IMR-90 (cell line): ENCODE data around the gene DENND1A. TPM values are rescaled to one million over a fixed set of nuclear protein-coding genes. Genes with fewer than 3 reads are reported as not detected.

ENCODE experiments used
- ATAC-seq: fragments of 200-7000 bp; cut with Tn5 transposase; 2 replicates; pipeline ENCODE4 v1.9.1; 2020; ENCODE audit warnings: low read depth, mild to moderate bottlenecking, moderate library complexity
- BruUV-seq: library from RNA; stranded (reverse); fragments of 400-500 nt; replicated peaks from 2 replicates; lab custom pipeline; 2021; lab: Mats Ljungman, UMichigan
- CTCF ChIA-PET: fragments of 300-600 bp; formaldehyde crosslinking; extraction: SDS; loops from one replicate; lab custom pipeline; 2021; ENCODE audit warnings: antibody characterized with exemption; lab: Yijun Ruan, JAX
- POLR2A ChIA-PET: fragments of 300-600 bp; sonication (Branson Sonifier 250); formaldehyde crosslinking; loops from one replicate; lab custom pipeline; 2022; ENCODE audit warnings: antibody characterized with exemption; ENCODE audit not compliant: unreplicated experiment; lab: Charles Lee
- DNase-seq: peaks from one replicate; pipeline ENCODE4 v3.0.0; 2013
- H2AFZ ChIP-seq: replicated peaks from 2 replicates; pipeline ENCODE3; 2013; ENCODE audit warnings: low read length, mild to moderate bottlenecking; ENCODE audit not compliant: poor library complexity
- H2AK5ac ChIP-seq: 2 replicates; pipeline ENCODE4 v1.6.1; 2013; ENCODE audit warnings: low read depth, low read length, inconsistent platforms
- H2AK9ac ChIP-seq: replicated peaks from 2 replicates; pipeline ENCODE3; 2013; ENCODE audit warnings: mild to moderate bottlenecking, low read depth, low read length, moderate library complexity; ENCODE audit not compliant: poor library complexity
- H2BK120ac ChIP-seq: 2 replicates; pipeline ENCODE4 v1.6.1; 2013; ENCODE audit warnings: low read depth, low read length, inconsistent platforms
- H2BK15ac ChIP-seq: 3 replicates; pipeline ENCODE4 v1.6.1; 2013; ENCODE audit warnings: low read depth, low read length, inconsistent platforms
- H2BK20ac ChIP-seq: 2 replicates; pipeline ENCODE4 v1.6.1; 2013; ENCODE audit warnings: low read depth, mild to moderate bottlenecking, inconsistent platforms, low read length, moderate library complexity
- H2BK5ac ChIP-seq: 2 replicates; pipeline ENCODE4 v1.6.1; 2013; ENCODE audit warnings: mild to moderate bottlenecking, low read depth, low read length, inconsistent platforms; ENCODE audit not compliant: poor library complexity, severe bottlenecking
- H3K14ac ChIP-seq: replicated peaks from 2 replicates; pipeline ENCODE4 v1.6.1; 2013; ENCODE audit warnings: low read depth, low read length, inconsistent platforms
- H3K18ac ChIP-seq: 2 replicates; pipeline ENCODE4 v1.6.1; 2013; ENCODE audit warnings: low read depth, low read length, control low read depth
- H3K23ac ChIP-seq: 2 replicates; pipeline ENCODE4 v1.6.1; 2013; ENCODE audit warnings: low read depth, low read length, inconsistent platforms
- H3K27ac ChIP-seq: 2 replicates; pipeline ENCODE4 v1.5.1; 2013; ENCODE audit warnings: mild to moderate bottlenecking, control low read depth, low read length; ENCODE audit not compliant: insufficient read depth
- H3K27me3 ChIP-seq: 2 replicates; pipeline ENCODE4 v1.6.1; 2013; ENCODE audit warnings: low read length; ENCODE audit not compliant: control insufficient read depth, insufficient read depth
- H3K36me3 ChIP-seq: 2 replicates; pipeline ENCODE4 v1.6.1; 2013; ENCODE audit warnings: low read length, mixed read lengths; ENCODE audit not compliant: control insufficient read depth, insufficient read depth
- H3K4ac ChIP-seq: 2 replicates; pipeline ENCODE4 v1.6.1; 2013; ENCODE audit warnings: low read depth, low read length, inconsistent platforms
- H3K4me1 ChIP-seq: 2 replicates; pipeline ENCODE4 v1.6.1; 2013; ENCODE audit warnings: low read length, mixed read lengths; ENCODE audit not compliant: control insufficient read depth, insufficient read depth
- H3K4me2 ChIP-seq: 2 replicates; pipeline ENCODE4 v1.6.1; 2013; ENCODE audit warnings: low read depth, mild to moderate bottlenecking, control low read depth, low read length, moderate library complexity
- H3K4me3 ChIP-seq: 2 replicates; pipeline ENCODE4 v1.5.1; 2013; ENCODE audit warnings: low read depth, mild to moderate bottlenecking, control low read depth, low read length, moderate library complexity; ENCODE audit not compliant: insufficient read depth
- H3K56ac ChIP-seq: 2 replicates; pipeline ENCODE4 v1.6.1; 2013; ENCODE audit warnings: low read length, inconsistent platforms; ENCODE audit not compliant: insufficient read depth; ENCODE audit errors: extremely low read depth
- H3K79me1 ChIP-seq, 2 experiments: 2 replicates each; pipeline ENCODE4 v1.6.1; 2013; ENCODE audit warnings: low read length in 2 of 2, inconsistent platforms in 1 of 2, low read depth in 1 of 2
- H3K9ac ChIP-seq: 2 replicates; pipeline ENCODE4 v1.6.1; 2013; ENCODE audit warnings: low read depth, low read length, control low read depth
- H3K9me1 ChIP-seq: 2 replicates; pipeline ENCODE4 v1.6.1; 2013; ENCODE audit warnings: low read length, inconsistent platforms; ENCODE audit not compliant: insufficient read depth
- H3K9me3 ChIP-seq: 2 replicates; pipeline ENCODE4 v1.6.1; 2013; ENCODE audit warnings: low read length; ENCODE audit not compliant: control insufficient read depth, insufficient read depth
- H4K20me1 ChIP-seq: 2 replicates; pipeline ENCODE4 v1.6.1; 2013; ENCODE audit warnings: low read length, inconsistent platforms; ENCODE audit not compliant: insufficient read depth
- H4K5ac ChIP-seq: 2 replicates; pipeline ENCODE4 v1.6.1; 2013; ENCODE audit warnings: mild to moderate bottlenecking, low read depth, low read length, control low read depth
- H4K8ac ChIP-seq, 2 experiments: 2 replicates each; pipeline ENCODE4 v1.6.1; 2013; ENCODE audit warnings: low read depth in 2 of 2, low read length in 2 of 2, control low read depth in 1 of 2, inconsistent platforms in 1 of 2
- H4K91ac ChIP-seq: 2 replicates; pipeline ENCODE4 v1.6.1; 2013; ENCODE audit warnings: low read depth, low read length, inconsistent platforms; ENCODE audit not compliant: insufficient read depth
- BHLHE40 ChIP-seq: fragments of 150-350 bp; IDR thresholded peaks from 2 replicates; pipeline ENCODE4 v1.6.1; 2016; ENCODE audit warnings: mild to moderate bottlenecking, low read depth, low read length
- FOS ChIP-seq: fragments of 150-350 bp; IDR thresholded peaks from 2 replicates; pipeline ENCODE4 v1.6.1; 2016; ENCODE audit warnings: low read depth, low read length
- MAFK ChIP-seq: IDR thresholded peaks from 2 replicates; pipeline ENCODE4 v1.6.1; 2012; ENCODE audit warnings: low read depth, low read length, improper control_type of control experiment
- MXI1 ChIP-seq: IDR thresholded peaks from 2 replicates; pipeline ENCODE4 v1.6.1; 2012; ENCODE audit warnings: low read depth, mild to moderate bottlenecking, low read length, moderate library complexity, borderline replicate concordance
- POLR2A ChIP-seq: IDR thresholded peaks from 2 replicates; pipeline ENCODE4 v1.6.1; 2012; ENCODE audit warnings: mild to moderate bottlenecking, low read depth, low read length
- RAD21 ChIP-seq: IDR thresholded peaks from 2 replicates; pipeline ENCODE4 v1.6.1; 2012; ENCODE audit warnings: low read length, improper control_type of control experiment
- RCOR1 ChIP-seq: IDR thresholded peaks from 2 replicates; pipeline ENCODE4 v1.6.1; 2012; ENCODE audit warnings: mild to moderate bottlenecking, low read length, improper control_type of control experiment; ENCODE audit not compliant: insufficient replicate concordance
- RFX5 ChIP-seq: IDR thresholded peaks from 2 replicates; pipeline ENCODE4 v1.8.0; 2012; ENCODE audit warnings: low read depth, mild to moderate bottlenecking, low read length, moderate library complexity
- SMC3 ChIP-seq: fragments of 150-350 bp; IDR thresholded peaks from 2 replicates; pipeline ENCODE4 v1.6.1; 2016; ENCODE audit warnings: low read depth, mild to moderate bottlenecking, antibody characterized with exemption, low read length, moderate library complexity
- WGBS, 2 experiments: methylation state at CpG; one replicate each; pipeline versions ENCODE4 v1.1.5 to v1.1.7; 2013; ENCODE audit warnings: missing lambda C conversion rate in 2 of 2; ENCODE audit not compliant: insufficient read length in 1 of 2; ENCODE audit errors: extremely low coverage in 2 of 2; 5-methylcytosine and 5-hydroxymethylcytosine counted together
- dilution Hi-C: fragments of 300-500 bp; cut with HindIII; formaldehyde crosslinking; loops from one replicate; pipeline ENCODE4 v1.14.3; 2018; ENCODE audit warnings: low sequenced_read_pairs; ENCODE audit not compliant: unreplicated experiment
- in situ Hi-C: fragments of 300-500 bp; cut with MboI; formaldehyde crosslinking; loops from 3 replicates; pipeline ENCODE4 v1.14.3; 2019; ENCODE audit warnings: low sequenced_read_pairs, inconsistent platforms, mixed read lengths
- intact Hi-C: fragments of 100-400 bp; cut with micrococcal nuclease; formaldehyde crosslinking; loops from 2 replicates; pipeline ENCODE4 v1.10.0; 2022
- polyA plus RNA-seq, 3 experiments: library from polyadenylated mRNA; depleted of rRNA; stranded (reverse); fragments of >200 nt; gene quantifications; 2 replicates each; pipeline ENCODE4 v1.2.3, GENCODE V29; 2012; ENCODE audit warnings: low replicate concordance in 1 of 3
- total RNA-seq: library from RNA; depleted of rRNA; stranded (reverse); fragments of >200 nt; gene quantifications from 2 replicates; pipeline ENCODE4 v1.2.3, GENCODE V29; 2012
- TF ChIP-seq, protein P1 (sequence below): fragments of 150-350 bp; IDR thresholded peaks from 2 replicates; pipeline ENCODE4 v1.6.1; 2017; ENCODE audit warnings: mild to moderate bottlenecking, antibody characterized with exemption, low read length, low read depth
- TF ChIP-seq, protein P2 (sequence below): conservative IDR thresholded peaks from 2 replicates; pipeline ENCODE4 v1.5.1; 2012; ENCODE audit warnings: mild to moderate bottlenecking, low read depth, low read length, improper control_type of control experiment
- TF ChIP-seq, protein P3 (sequence below): fragments of 150-350 bp; IDR thresholded peaks from 2 replicates; pipeline ENCODE4 v1.6.1; 2016; ENCODE audit warnings: low read depth, mild to moderate bottlenecking, low read length, moderate library complexity, borderline replicate concordance

DENND1A gene
- total and polyA plus RNA-seq, 2 of the 4 experiments (the other 2 are of a cell fraction), result 21.4 to 27.6 TPM

DNA sequence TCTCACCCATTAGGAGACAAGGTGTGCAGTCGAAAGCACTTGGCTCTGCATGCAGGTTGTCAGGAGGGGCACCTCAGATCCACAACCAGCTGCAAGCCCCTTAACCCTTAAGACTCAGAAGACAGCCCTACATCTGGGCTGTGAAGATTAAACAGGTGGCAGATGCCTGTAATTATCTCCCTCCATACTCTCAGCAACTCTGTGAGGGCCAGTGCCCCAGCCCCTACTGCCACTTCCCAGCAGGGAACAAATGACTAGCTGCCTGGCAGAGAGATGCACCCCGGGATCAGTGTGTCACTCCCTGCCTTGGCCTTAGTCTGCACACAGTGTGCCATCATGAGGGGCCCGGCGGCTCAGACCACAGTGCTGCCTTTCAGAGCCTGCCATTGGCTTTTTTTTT is 532.0 kb downstream of the DENND1A start:
- no peak overlapping the region for H4K8ac ChIP-seq
- no peak overlapping the region for H4K91ac ChIP-seq
- no peak overlapping the region for H3K4ac ChIP-seq
- H3K4me3 ChIP-seq, result no peak overlapping the region
- no peak overlapping the region for H2BK20ac ChIP-seq
- no peak overlapping the region for H3K27ac ChIP-seq
- H4K20me1 ChIP-seq, result no peaks in the 10 kb centered on the region
- no peak overlapping the region for H2BK5ac ChIP-seq
- H2AFZ ChIP-seq, result no peak overlapping the region
- WGBS, 2 experiments, result 68% methylated on average over 3 of the region's 4 CpGs; no CpG with 5 or more reads in 1 of the 2 experiments
- no peaks in the 10 kb centered on the region for H3K79me1 ChIP-seq
- H2BK15ac ChIP-seq, result no peak overlapping the region
- H2AK5ac ChIP-seq, result no peak overlapping the region
- no peaks in the 10 kb centered on the region for H3K36me3 ChIP-seq
- H3K14ac ChIP-seq, result no peak overlapping the region
- no peak overlapping the region for H2BK120ac ChIP-seq
- no peak overlapping the region for H3K56ac ChIP-seq
- DNase-seq (no peak), ATAC-seq (no peak)
- H3K23ac ChIP-seq, result no peak overlapping the region
- H3K9me1 ChIP-seq, result no peaks in the 10 kb centered on the region
- no peaks in the 10 kb centered on the region for H3K9me3 ChIP-seq
- BruUV-seq, result no TSS peak
- no peaks in the 10 kb centered on the region; the same call in 1 of the 2 replicates for H3K4me1 ChIP-seq
- H3K9ac ChIP-seq, result no peak overlapping the region
- ChIA-PET POLR2A (no interaction called here), CTCF (no interaction called here)
- H2AK9ac ChIP-seq, result no peak overlapping the region
- intact Hi-C loops (no loop called here), dilution Hi-C loops (no loop called here), in situ Hi-C loops (loop anchor here (5.0 kb wide), 1 partner anchor 634 kb away; no protein-coding TSS in a partner anchor)
- H3K27me3 ChIP-seq, result no peaks in the 10 kb centered on the region
- no peak overlapping the region for H3K4me2 ChIP-seq
- no peak overlapping the region for H3K18ac ChIP-seq
- no peak overlapping the region for H4K5ac ChIP-seq
- TF ChIP-seq MXI1 (no peak), RFX5 (no peak), SMC3 (no peak), RAD21 (no peak), FOS (no peak), MAFK (no peak), POLR2A (no peak), RCOR1 (no peak), BHLHE40 (no peak)
- TF ChIP-seq, protein P1, sequence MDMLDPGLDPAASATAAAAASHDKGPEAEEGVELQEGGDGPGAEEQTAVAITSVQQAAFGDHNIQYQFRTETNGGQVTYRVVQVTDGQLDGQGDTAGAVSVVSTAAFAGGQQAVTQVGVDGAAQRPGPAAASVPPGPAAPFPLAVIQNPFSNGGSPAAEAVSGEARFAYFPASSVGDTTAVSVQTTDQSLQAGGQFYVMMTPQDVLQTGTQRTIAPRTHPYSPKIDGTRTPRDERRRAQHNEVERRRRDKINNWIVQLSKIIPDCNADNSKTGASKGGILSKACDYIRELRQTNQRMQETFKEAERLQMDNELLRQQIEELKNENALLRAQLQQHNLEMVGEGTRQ, result no peak
- TF ChIP-seq, protein P2, sequence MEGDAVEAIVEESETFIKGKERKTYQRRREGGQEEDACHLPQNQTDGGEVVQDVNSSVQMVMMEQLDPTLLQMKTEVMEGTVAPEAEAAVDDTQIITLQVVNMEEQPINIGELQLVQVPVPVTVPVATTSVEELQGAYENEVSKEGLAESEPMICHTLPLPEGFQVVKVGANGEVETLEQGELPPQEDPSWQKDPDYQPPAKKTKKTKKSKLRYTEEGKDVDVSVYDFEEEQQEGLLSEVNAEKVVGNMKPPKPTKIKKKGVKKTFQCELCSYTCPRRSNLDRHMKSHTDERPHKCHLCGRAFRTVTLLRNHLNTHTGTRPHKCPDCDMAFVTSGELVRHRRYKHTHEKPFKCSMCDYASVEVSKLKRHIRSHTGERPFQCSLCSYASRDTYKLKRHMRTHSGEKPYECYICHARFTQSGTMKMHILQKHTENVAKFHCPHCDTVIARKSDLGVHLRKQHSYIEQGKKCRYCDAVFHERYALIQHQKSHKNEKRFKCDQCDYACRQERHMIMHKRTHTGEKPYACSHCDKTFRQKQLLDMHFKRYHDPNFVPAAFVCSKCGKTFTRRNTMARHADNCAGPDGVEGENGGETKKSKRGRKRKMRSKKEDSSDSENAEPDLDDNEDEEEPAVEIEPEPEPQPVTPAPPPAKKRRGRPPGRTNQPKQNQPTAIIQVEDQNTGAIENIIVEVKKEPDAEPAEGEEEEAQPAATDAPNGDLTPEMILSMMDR, result no peak
- TF ChIP-seq, protein P3, sequence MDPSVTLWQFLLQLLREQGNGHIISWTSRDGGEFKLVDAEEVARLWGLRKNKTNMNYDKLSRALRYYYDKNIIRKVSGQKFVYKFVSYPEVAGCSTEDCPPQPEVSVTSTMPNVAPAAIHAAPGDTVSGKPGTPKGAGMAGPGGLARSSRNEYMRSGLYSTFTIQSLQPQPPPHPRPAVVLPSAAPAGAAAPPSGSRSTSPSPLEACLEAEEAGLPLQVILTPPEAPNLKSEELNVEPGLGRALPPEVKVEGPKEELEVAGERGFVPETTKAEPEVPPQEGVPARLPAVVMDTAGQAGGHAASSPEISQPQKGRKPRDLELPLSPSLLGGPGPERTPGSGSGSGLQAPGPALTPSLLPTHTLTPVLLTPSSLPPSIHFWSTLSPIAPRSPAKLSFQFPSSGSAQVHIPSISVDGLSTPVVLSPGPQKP, result no peak
